ENCODE data around the gene CBX8.

Gene CBX8
- 2.1 to 3.6 (median 2.5) reads per million in 4 donors for total RNA-seq

- DNase-seq: peak; percentile 96 to 99 (median 97)
Observed at GRCh38 chr17:79796763-79797491, at the start of gene CBX8. CBX8 (minus strand) TSS chr17:79797077; CDS start chr17:79796998, 79 bp downstream.

- DNase-seq: no peak
Observed at GRCh38 chr17:79845601-79845949, 48.7 kb upstream of the CBX8 start.

- peak in 2 of 5 donors; percentile 42 to 50 for DNase-seq
Observed at GRCh38 chr17:79844869-79845600, 48.2 kb upstream of the CBX8 start.

- no peak for DNase-seq
Observed at GRCh38 chr17:79843816-79844800, 47.2 kb upstream of the CBX8 start.

GRCh38 chr17:79843474-79843815 is 46.6 kb upstream of the CBX8 start:
- DNase-seq: no peak

GRCh38 chr17:79842656-79843473 is 46.0 kb upstream of the CBX8 start:
- DNase-seq: no peak

- DNase-seq: no peak
Observed at GRCh38 chr17:79842136-79842655, 45.3 kb upstream of the CBX8 start.

- DNase-seq: peak in 1 of 5 donors; percentile 20
Observed at GRCh38 chr17:79841369-79842135, 44.7 kb upstream of the CBX8 start.

GRCh38 chr17:79840989-79841286 is 44.1 kb upstream of the CBX8 start:
- no peak for DNase-seq

GRCh38 chr17:79840269-79840988 is 43.6 kb upstream of the CBX8 start:
- DNase-seq: peak in 1 of 5 donors; percentile 40

GRCh38 chr17:79839356-79840268 is 42.7 kb upstream of the CBX8 start, which contains the start of gene CBX4:
CBX4 (minus strand) TSS chr17:79839440; CDS start chr17:79839251, 189 bp downstream.
- DNase-seq: peak; percentile 81 to 94 (median 87)

- DNase-seq: peak in 3 of 5 donors; percentile 48 to 66 (median 51)
Observed at GRCh38 chr17:79838522-79839274, 41.8 kb upstream of the CBX8 start.

- peak in 1 of 5 donors; percentile 54 for DNase-seq
Observed at GRCh38 chr17:79837888-79838521, 41.1 kb upstream of the CBX8 start.

- peak in 1 of 5 donors; percentile 68 for DNase-seq
Observed at GRCh38 chr17:79836972-79837887, 40.4 kb upstream of the CBX8 start.

GRCh38 chr17:79836510-79836971 is 39.7 kb upstream of the CBX8 start:
- DNase-seq: no peak

GRCh38 chr17:79835953-79836509 is 39.2 kb upstream of the CBX8 start:
- no peak for DNase-seq

Data from T-helper 1 cell (primary cell).